ENCODE measurements around the gene NTM.

Gene NTM

GRCh38 chr11:131918663-131919062, 548.2 kb downstream of the NTM start:
- no peak for TF ChIP-seq EZH2 (IDR thresholded peaks at IDR 0.05)
- no peak overlapping the region for H3K4me3 ChIP-seq
- no peaks in the 10 kb centered on the region for H3K9me3 ChIP-seq (ENCODE audit: low read depth, low read length)
- H3K9ac ChIP-seq (ENCODE audit: insufficient read length), result no peak overlapping the region
- DNase-seq (ENCODE audit: low read depth, low spot score), result no peak
- H3K27ac ChIP-seq, result no peak overlapping the region
- no peaks in the 10 kb centered on the region for H3K36me3 ChIP-seq (ENCODE audit: insufficient read depth, low read length)

GRCh38 chr11:131922220-131922619, 551.8 kb downstream of the NTM start:
- Histone ChIP-seq H3K4me3 (no peak overlapping the region), H3K27ac (no peak overlapping the region), H3K9me3 (ENCODE audit: low read depth, low read length) (no peaks in the 10 kb centered on the region), H3K9ac (ENCODE audit: insufficient read length) (no peak overlapping the region), H3K36me3 (ENCODE audit: insufficient read depth, low read length) (no peaks in the 10 kb centered on the region)
- DNase-seq (ENCODE audit: low read depth, low spot score), result no peak
- no peak for TF ChIP-seq FOXP2 (optimal IDR thresholded peaks at IDR 0.05; ENCODE audit: control extremely low read depth, extremely low read length, insufficient read depth)

GRCh38 chr11:131923309-131923708, 552.9 kb downstream of the NTM start:
- no peak overlapping the region for H3K27ac ChIP-seq
- no peak for DNase-seq (ENCODE audit: low read depth, low spot score)
- TF ChIP-seq EZH2 (IDR thresholded peaks at IDR 0.05), result no peak
- no peak for TF ChIP-seq POLR2AphosphoS5 (IDR thresholded peaks at IDR 0.05; ENCODE audit: borderline replicate concordance, low read depth, low read length)
- no peak for TF ChIP-seq FOXP2 (optimal IDR thresholded peaks at IDR 0.05; ENCODE audit: control extremely low read depth, extremely low read length, insufficient read depth)
- H3K36me3 ChIP-seq (ENCODE audit: insufficient read depth, low read length), result no peaks in the 10 kb centered on the region
- no peak overlapping the region for H3K4me3 ChIP-seq
- no peak overlapping the region for H3K9ac ChIP-seq (ENCODE audit: insufficient read length)
- no peaks in the 10 kb centered on the region for H3K9me3 ChIP-seq (ENCODE audit: low read depth, low read length)

GRCh38 chr11:131924001-131924400, 553.6 kb downstream of the NTM start:
- no peak for TF ChIP-seq FOXP2 (optimal IDR thresholded peaks at IDR 0.05; ENCODE audit: control extremely low read depth, extremely low read length, insufficient read depth)
- TF ChIP-seq EZH2 (IDR thresholded peaks at IDR 0.05), result no peak
- no peak for TF ChIP-seq POLR2AphosphoS5 (IDR thresholded peaks at IDR 0.05; ENCODE audit: borderline replicate concordance, low read depth, low read length)
- no peaks in the 10 kb centered on the region for H3K36me3 ChIP-seq (ENCODE audit: insufficient read depth, low read length)
- no peaks in the 10 kb centered on the region for H3K9me3 ChIP-seq (ENCODE audit: low read depth, low read length)
- H3K9ac ChIP-seq (ENCODE audit: insufficient read length), result no peak overlapping the region
- H3K4me3 ChIP-seq, result no peak overlapping the region
- DNase-seq (ENCODE audit: low read depth, low spot score), result no peak
- no peak overlapping the region for H3K27ac ChIP-seq

- no peak for TF ChIP-seq FOXP2 (optimal IDR thresholded peaks at IDR 0.05; ENCODE audit: control extremely low read depth, extremely low read length, insufficient read depth)
- no peak for TF ChIP-seq POLR2AphosphoS5 (IDR thresholded peaks at IDR 0.05; ENCODE audit: borderline replicate concordance, low read depth, low read length)
- TF ChIP-seq EZH2 (IDR thresholded peaks at IDR 0.05), result no peak
- H3K4me3 ChIP-seq, result no peak overlapping the region
- H3K36me3 ChIP-seq (ENCODE audit: insufficient read depth, low read length), result no peaks in the 10 kb centered on the region
- H3K27ac ChIP-seq, result no peak overlapping the region
- no peak for DNase-seq (ENCODE audit: low read depth, low spot score)
- H3K9me3 ChIP-seq (ENCODE audit: low read depth, low read length), result no peaks in the 10 kb centered on the region
- no peak overlapping the region for H3K9ac ChIP-seq (ENCODE audit: insufficient read length)
Observed at GRCh38 chr11:131924457-131925201, 554.2 kb downstream of the NTM start.

- H3K27ac ChIP-seq, result no peak overlapping the region
- no peak overlapping the region for H3K4me3 ChIP-seq
- no peak overlapping the region for H3K9ac ChIP-seq (ENCODE audit: insufficient read length)
- TF ChIP-seq FOXP2 (optimal IDR thresholded peaks at IDR 0.05; ENCODE audit: control extremely low read depth, extremely low read length, insufficient read depth) (no peak), POLR2AphosphoS5 (IDR thresholded peaks at IDR 0.05; ENCODE audit: borderline replicate concordance, low read depth, low read length) (no peak), EZH2 (IDR thresholded peaks at IDR 0.05) (no peak)
- H3K9me3 ChIP-seq (ENCODE audit: low read depth, low read length), result no peaks in the 10 kb centered on the region
- no peak for DNase-seq (ENCODE audit: low read depth, low spot score)
- no peaks in the 10 kb centered on the region for H3K36me3 ChIP-seq (ENCODE audit: insufficient read depth, low read length)
Observed at GRCh38 chr11:131925829-131926228, 555.4 kb downstream of the NTM start.

GRCh38 chr11:131928992-131929391, 558.6 kb downstream of the NTM start:
- Histone ChIP-seq H3K9ac (ENCODE audit: insufficient read length) (no peak overlapping the region), H3K9me3 (ENCODE audit: low read depth, low read length) (no peaks in the 10 kb centered on the region), H3K27ac (no peak overlapping the region), H3K36me3 (ENCODE audit: insufficient read depth, low read length) (no peaks in the 10 kb centered on the region), H3K4me3 (no peak overlapping the region)
- DNase-seq (ENCODE audit: low read depth, low spot score), result no peak
- no peak for TF ChIP-seq FOXP2 (optimal IDR thresholded peaks at IDR 0.05; ENCODE audit: control extremely low read depth, extremely low read length, insufficient read depth)
- TF ChIP-seq EZH2 (IDR thresholded peaks at IDR 0.05), result no peak
- TF ChIP-seq POLR2AphosphoS5 (IDR thresholded peaks at IDR 0.05; ENCODE audit: borderline replicate concordance, low read depth, low read length), result no peak

GRCh38 chr11:131932584-131933325, 562.3 kb downstream of the NTM start:
- Histone ChIP-seq H3K9ac (ENCODE audit: insufficient read length) (no peak overlapping the region), H3K9me3 (ENCODE audit: low read depth, low read length) (no peaks in the 10 kb centered on the region), H3K4me3 (no peak overlapping the region), H3K27ac (no peak overlapping the region), H3K36me3 (ENCODE audit: insufficient read depth, low read length) (no peaks in the 10 kb centered on the region)
- TF ChIP-seq POLR2AphosphoS5 (IDR thresholded peaks at IDR 0.05; ENCODE audit: borderline replicate concordance, low read depth, low read length) (no peak), FOXP2 (optimal IDR thresholded peaks at IDR 0.05; ENCODE audit: control extremely low read depth, extremely low read length, insufficient read depth) (no peak), EZH2 (IDR thresholded peaks at IDR 0.05) (no peak)
- DNase-seq (ENCODE audit: low read depth, low spot score), result no peak
